CD4-positive, CD25-positive, alpha-beta regulatory T cell (primary cell): ENCODE results near the gene GSK3A. TPM values are rescaled to one million over a fixed set of nuclear protein-coding genes. Genes with fewer than 3 reads are reported as not detected.

Experiments
- ATAC-seq, 2 donors: fragments of 150-1000 bp; cut with Tn5 transposase; one replicate each; pipeline ENCODE4 v1.10.0; 2021; ENCODE audit warnings: low read depth in 2 of 2, moderate number of reproducible peaks in 2 of 2, moderate library complexity in 1 of 2
- DNase-seq, 3 donors: peaks; one replicate each; pipeline versions ENCODE4 v3.0.0 to v3.0.0-alpha.2; 2012 to 2022; ENCODE audit warnings: mixed read lengths in 1 of 3
- H3K27ac ChIP-seq: one replicate; pipeline ENCODE4 v1.7.0; 2013; ENCODE audit warnings: mild to moderate bottlenecking, low read length; ENCODE audit not compliant: insufficient read depth, poor library complexity, severe bottlenecking
- H3K27me3 ChIP-seq: one replicate; pipeline ENCODE4 v1.7.0; 2013; ENCODE audit warnings: low read length; ENCODE audit not compliant: control insufficient read depth, insufficient read depth
- H3K36me3 ChIP-seq: one replicate; pipeline ENCODE4 v1.7.0; 2013; ENCODE audit warnings: mild to moderate bottlenecking, low read length, moderate library complexity; ENCODE audit not compliant: control insufficient read depth, insufficient read depth
- H3K4me1 ChIP-seq: 2 replicates; pipeline ENCODE4 v1.7.0; 2013; ENCODE audit warnings: mild to moderate bottlenecking, low read length; ENCODE audit not compliant: insufficient read depth, control insufficient read depth, poor library complexity, severe bottlenecking
- H3K4me3 ChIP-seq: one replicate; pipeline ENCODE4 v1.7.0; 2013; ENCODE audit warnings: low read depth, mild to moderate bottlenecking, low read length, moderate library complexity
- H3K9me3 ChIP-seq, 2 experiments: 1 replicate in 1 of 2; 2 replicates in 1 of 2; pipeline ENCODE4 v1.7.0; 2013; ENCODE audit warnings: low read length in 2 of 2, mild to moderate bottlenecking in 1 of 2, moderate library complexity in 1 of 2; ENCODE audit not compliant: control insufficient read depth in 2 of 2
- H3K27ac Mint-ChIP-seq, 3 donors: one replicate each; pipeline ENCODE4 v1.8.0; 2020 to 2022; ENCODE audit warnings: mild to moderate bottlenecking in 3 of 3, mixed read lengths in 3 of 3, moderate library complexity in 2 of 3
- H3K27me3 Mint-ChIP-seq: one replicate; pipeline ENCODE4 v1.8.0; 2022; ENCODE audit warnings: mild to moderate bottlenecking, mixed read lengths
- H3K36me3 Mint-ChIP-seq: one replicate; pipeline ENCODE4 v1.8.0; 2020; ENCODE audit warnings: mixed read lengths
- H3K4me1 Mint-ChIP-seq, 4 donors: one replicate each; pipeline ENCODE4 v1.8.0; 2020 to 2022; ENCODE audit warnings: mixed read lengths in 4 of 4, mild to moderate bottlenecking in 1 of 4
- H3K4me3 Mint-ChIP-seq, 4 donors: one replicate each; pipeline ENCODE4 v1.8.0; 2020 to 2022; ENCODE audit warnings: mild to moderate bottlenecking in 4 of 4, mixed read lengths in 4 of 4, moderate library complexity in 3 of 4
- H3K9me3 Mint-ChIP-seq, 7 donors: one replicate each; pipeline ENCODE4 v1.8.0; 2020 to 2022; ENCODE audit warnings: mixed read lengths in 7 of 7, mild to moderate bottlenecking in 3 of 7, moderate library complexity in 2 of 7
- polyA plus RNA-seq, 4 donors: library from polyadenylated mRNA; unstranded; fragments of 300-500 nt; fragmentation: Illumina TruSeq; gene quantifications; one replicate each; pipeline ENCODE4 v1.2.3, GENCODE V29; 2021
- total RNA-seq: library from RNA; stranded (reverse); gene quantifications from one replicate; pipeline ENCODE4 v1.2.3, GENCODE V29; 2022

Gene GSK3A
- total and polyA plus RNA-seq, 5 donors from 2014 or later = 12.0 to 31.3 (median 13.1) TPM

GRCh38 chr19:42279155-42279901 is 36.9 kb upstream of the GSK3A start:
- no peaks in the 10 kb centered on the region for H3K27me3 ChIP-seq
- Mint-ChIP-seq H3K27me3 (no peaks in the 10 kb centered on the region), H3K4me1 (peaks cover 4 to 45% (median 36%) of the 10 kb centered on the region in 4 donors), H3K9me3 (peaks cover 0 to 2% (median 0%) of the 10 kb centered on the region in 7 donors), H3K27ac (peak overlapping the region; percentile 96 to 97 (median 97)), H3K36me3 (peaks cover 14% of the 10 kb centered on the region), H3K4me3 (peak overlapping the region; percentile 86 to 96 (median 92))
- peaks cover 6% of the 10 kb centered on the region for H3K36me3 ChIP-seq
- H3K27ac ChIP-seq = peak overlapping the region; percentile 91
- no peak for DNase-seq
- H3K4me1 ChIP-seq = peaks cover 62% of the 10 kb centered on the region
- H3K9me3 ChIP-seq = no peaks in the 10 kb centered on the region
- peak overlapping the region; percentile 64 for H3K4me3 ChIP-seq
- ATAC-seq = no peak

- Histone ChIP-seq H3K4me1 (peaks cover 62% of the 10 kb centered on the region), H3K27me3 (no peaks in the 10 kb centered on the region)
These were observed 36.2 kb upstream of the GSK3A start for GRCh38 chr19:42278452-42279154.

GRCh38 chr19:42277821-42278451 is 35.5 kb upstream of the GSK3A start:
- Mint-ChIP-seq H3K36me3 (peaks cover 14% of the 10 kb centered on the region), H3K27me3 (no peaks in the 10 kb centered on the region), H3K27ac (peak overlapping the region in 1 of 3 donors; percentile 96), H3K9me3 (peaks cover 0 to 2% (median 0%) of the 10 kb centered on the region in 7 donors), H3K4me3 (peak overlapping the region in 3 of 4 donors; percentile 0 to 92 (median 21)), H3K4me1 (peaks cover 4 to 47% (median 36%) of the 10 kb centered on the region in 4 donors)
- Histone ChIP-seq H3K9me3 (no peaks in the 10 kb centered on the region), H3K36me3 (peaks cover 11% of the 10 kb centered on the region), H3K4me3 (no peak overlapping the region), H3K27me3 (no peaks in the 10 kb centered on the region), H3K27ac (no peak overlapping the region), H3K4me1 (peaks cover 56% of the 10 kb centered on the region)
- DNase-seq (no peak), ATAC-seq (no peak)

More at GRCh38 chr19:42278452-42279154, 36.2 kb upstream of the GSK3A start:
- Mint-ChIP-seq H3K36me3 (peaks cover 14% of the 10 kb centered on the region), H3K27ac (peak overlapping the region in 2 of 3 donors; percentile 96 to 97), H3K4me1 (peaks cover 4 to 45% (median 36%) of the 10 kb centered on the region in 4 donors), H3K9me3 (peaks cover 0 to 2% (median 0%) of the 10 kb centered on the region in 7 donors), H3K27me3 (no peaks in the 10 kb centered on the region), H3K4me3 (peak overlapping the region in 3 of 4 donors; percentile 86 to 93 (median 92))
- Histone ChIP-seq H3K36me3 (peaks cover 8% of the 10 kb centered on the region), H3K4me3 (no peak overlapping the region), H3K9me3 (no peaks in the 10 kb centered on the region), H3K27ac (peak overlapping the region; percentile 91)
- no peak for DNase-seq
- ATAC-seq = no peak

- Histone ChIP-seq H3K4me3 (no peak overlapping the region), H3K27ac (no peak overlapping the region), H3K4me1 (peaks cover 45% of the 10 kb centered on the region), H3K36me3 (peaks cover 11% of the 10 kb centered on the region), H3K27me3 (no peaks in the 10 kb centered on the region), H3K9me3 (no peaks in the 10 kb centered on the region)
- peaks cover 4 to 47% (median 32%) of the 10 kb centered on the region in 4 donors for H3K4me1 Mint-ChIP-seq
- peak overlapping the region in 2 of 4 donors; percentile 29 to 57 for H3K4me3 Mint-ChIP-seq
- ATAC-seq = no peak
- H3K9me3 Mint-ChIP-seq = peaks cover 0 to 2% (median 0%) of the 10 kb centered on the region in 7 donors
- peak overlapping the region in 1 of 3 donors; percentile 76 for H3K27ac Mint-ChIP-seq
- H3K27me3 Mint-ChIP-seq = no peaks in the 10 kb centered on the region
- peaks cover 14% of the 10 kb centered on the region for H3K36me3 Mint-ChIP-seq
- DNase-seq = no peak
These were observed 34.4 kb upstream of the GSK3A start for GRCh38 chr19:42276821-42277220.

- H3K9me3 ChIP-seq = no peaks in the 10 kb centered on the region
- H3K9me3 Mint-ChIP-seq = peaks cover 0 to 2% (median 0%) of the 10 kb centered on the region in 7 donors
- H3K4me3 ChIP-seq = no peak overlapping the region
- no peak for DNase-seq
- peak overlapping the region in 3 of 4 donors; percentile 3 to 57 (median 35) for H3K4me3 Mint-ChIP-seq
- H3K36me3 Mint-ChIP-seq = peaks cover 14% of the 10 kb centered on the region
- peak overlapping the region; percentile 76 to 90 (median 84) for H3K27ac Mint-ChIP-seq
- peaks cover 43% of the 10 kb centered on the region for H3K4me1 ChIP-seq
- no peak overlapping the region for H3K27ac ChIP-seq
- no peaks in the 10 kb centered on the region for H3K27me3 Mint-ChIP-seq
- H3K36me3 ChIP-seq = peaks cover 11% of the 10 kb centered on the region
- H3K27me3 ChIP-seq = no peaks in the 10 kb centered on the region
- ATAC-seq = no peak
- peaks cover 4 to 51% (median 32%) of the 10 kb centered on the region in 4 donors for H3K4me1 Mint-ChIP-seq
These were observed 33.9 kb upstream of the GSK3A start for GRCh38 chr19:42276284-42276683.

GRCh38 chr19:42275517-42275916 is 33.1 kb upstream of the GSK3A start:
- Histone ChIP-seq H3K9me3 (no peaks in the 10 kb centered on the region), H3K27me3 (no peaks in the 10 kb centered on the region), H3K27ac (no peak overlapping the region), H3K4me3 (no peak overlapping the region), H3K4me1 (peaks cover 47% of the 10 kb centered on the region), H3K36me3 (peaks cover 11% of the 10 kb centered on the region)
- H3K36me3 Mint-ChIP-seq = peaks cover 14% of the 10 kb centered on the region
- H3K27ac Mint-ChIP-seq = peak overlapping the region in 2 of 3 donors; percentile 77 to 84
- peak overlapping the region in 1 of 4 donors; percentile 57 for H3K4me3 Mint-ChIP-seq
- no peak for DNase-seq
- ATAC-seq = no peak
- peaks cover 0 to 2% (median 0%) of the 10 kb centered on the region in 7 donors for H3K9me3 Mint-ChIP-seq
- H3K4me1 Mint-ChIP-seq = peaks cover 4 to 57% (median 35%) of the 10 kb centered on the region in 4 donors
- no peaks in the 10 kb centered on the region for H3K27me3 Mint-ChIP-seq

GRCh38 chr19:42275103-42275502 is 32.7 kb upstream of the GSK3A start:
- ATAC-seq (no peak), DNase-seq (no peak)
- Histone ChIP-seq H3K9me3 (no peaks in the 10 kb centered on the region), H3K27ac (no peak overlapping the region), H3K4me1 (peaks cover 51% of the 10 kb centered on the region), H3K36me3 (peaks cover 11% of the 10 kb centered on the region), H3K27me3 (no peaks in the 10 kb centered on the region), H3K4me3 (no peak overlapping the region)
- Mint-ChIP-seq H3K27ac (peak overlapping the region in 2 of 3 donors; percentile 75 to 77), H3K36me3 (peaks cover 14% of the 10 kb centered on the region), H3K27me3 (no peaks in the 10 kb centered on the region), H3K9me3 (peaks cover 0 to 2% (median 0%) of the 10 kb centered on the region in 7 donors), H3K4me1 (peaks cover 4 to 60% (median 38%) of the 10 kb centered on the region in 4 donors), H3K4me3 (peak overlapping the region in 3 of 4 donors; percentile 9 to 56 (median 48))
